Central memory CD4-positive, alpha-beta T cell (primary cell): ENCODE results near the gene COL28A1.
"Not testable (repeated sequence)": the region's sequence is repeated elsewhere in the genome, so short reads cannot be mapped to it uniquely, and the experiment has no call there.

Experiments used
- DNase-seq: peaks from one replicate; pipeline ENCODE4 v3.0.0; 2022

Gene COL28A1

DNA sequence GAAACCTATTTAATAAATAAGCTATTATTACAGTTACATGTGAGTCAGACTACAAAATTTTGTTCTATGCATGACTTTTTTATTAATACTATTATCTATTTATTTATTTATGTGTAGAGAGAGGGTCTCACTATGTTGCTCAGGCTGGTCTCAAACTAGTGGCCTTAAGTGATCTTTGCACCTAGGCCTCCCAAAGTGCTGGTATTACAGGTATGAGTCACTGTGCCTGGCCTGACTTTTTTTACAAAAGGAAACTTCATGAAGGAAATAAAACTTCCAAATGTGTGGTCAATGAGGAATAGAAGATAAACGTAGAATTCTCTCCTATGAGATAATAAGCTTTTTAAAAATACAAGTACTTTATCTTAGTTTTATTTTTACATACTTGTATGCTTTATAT, 19.0 kb downstream of the COL28A1 start:
- DNase-seq, result no peak

DNA sequence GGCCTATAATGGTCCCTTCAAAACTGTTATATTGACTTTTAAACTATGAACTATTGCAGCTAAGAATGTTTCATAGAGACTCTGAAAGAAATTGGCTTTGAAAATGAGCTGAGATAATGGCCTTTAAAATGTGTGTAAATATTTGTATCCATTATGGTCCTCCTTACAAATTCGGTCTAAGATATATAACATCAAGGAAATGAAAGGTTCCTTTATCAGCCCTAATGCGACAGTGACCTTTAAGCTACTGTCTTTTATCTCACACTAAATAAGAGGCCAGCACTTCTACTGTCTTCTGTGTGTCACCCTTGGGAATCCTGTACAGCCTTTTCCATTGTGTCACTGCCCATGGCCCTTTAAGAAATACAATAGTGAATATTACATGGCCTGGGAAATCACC, 19.5 kb downstream of the COL28A1 start:
- DNase-seq, result no peak

DNA sequence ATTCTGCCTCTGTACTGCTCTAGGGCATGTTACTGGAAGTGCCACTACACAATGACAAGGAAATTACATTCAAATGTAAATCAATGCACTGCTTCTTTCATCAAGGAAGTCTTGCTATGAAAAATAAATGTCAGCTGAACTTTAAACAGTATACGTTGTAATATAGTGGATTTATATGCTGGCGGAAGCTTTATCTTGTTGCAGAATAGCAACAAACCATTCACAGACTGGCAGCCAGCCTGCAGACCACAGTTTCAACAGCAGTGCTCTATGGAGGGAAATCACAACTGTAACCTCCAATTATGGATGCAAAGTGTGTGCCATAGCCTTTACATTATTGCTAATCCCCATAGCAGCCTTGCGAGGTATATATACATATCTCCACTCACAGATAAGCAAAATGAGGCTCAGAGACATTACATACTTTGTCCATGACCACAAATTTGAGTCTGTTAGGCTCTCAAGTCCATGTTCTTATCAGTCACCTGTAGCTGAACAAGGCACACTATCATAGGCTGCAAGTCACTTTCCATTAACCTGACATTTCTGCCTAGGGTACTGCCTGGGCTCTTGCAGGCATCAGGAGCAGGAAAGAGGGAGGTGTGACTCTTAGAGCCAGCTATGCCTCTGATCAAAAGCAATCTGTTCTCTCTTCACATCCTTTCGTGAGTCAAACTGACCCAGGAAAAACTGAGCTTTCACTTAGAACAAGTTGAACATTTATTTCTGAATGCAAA, 22.6 kb downstream of the COL28A1 start:
- DNase-seq, result no peak

DNA sequence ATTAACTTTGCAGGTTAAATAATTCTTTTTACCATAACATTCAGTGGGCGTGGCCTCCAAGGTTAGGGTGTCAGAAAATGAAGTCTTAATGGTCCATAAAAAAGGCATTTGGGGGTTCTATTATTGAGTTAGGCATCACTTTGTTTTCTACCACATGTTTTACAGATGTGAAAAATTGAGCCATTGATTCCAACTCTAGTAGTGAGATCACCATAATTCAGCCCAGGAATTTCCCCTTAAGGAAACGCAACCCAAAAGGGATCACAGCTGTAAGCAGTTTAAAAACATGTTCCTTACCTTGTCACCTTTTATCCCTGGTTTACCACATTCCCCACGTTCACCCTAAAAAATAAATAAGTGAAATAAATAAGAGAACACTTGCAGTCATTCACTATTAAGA, 24.9 kb downstream of the COL28A1 start:
- no peak for DNase-seq

DNA sequence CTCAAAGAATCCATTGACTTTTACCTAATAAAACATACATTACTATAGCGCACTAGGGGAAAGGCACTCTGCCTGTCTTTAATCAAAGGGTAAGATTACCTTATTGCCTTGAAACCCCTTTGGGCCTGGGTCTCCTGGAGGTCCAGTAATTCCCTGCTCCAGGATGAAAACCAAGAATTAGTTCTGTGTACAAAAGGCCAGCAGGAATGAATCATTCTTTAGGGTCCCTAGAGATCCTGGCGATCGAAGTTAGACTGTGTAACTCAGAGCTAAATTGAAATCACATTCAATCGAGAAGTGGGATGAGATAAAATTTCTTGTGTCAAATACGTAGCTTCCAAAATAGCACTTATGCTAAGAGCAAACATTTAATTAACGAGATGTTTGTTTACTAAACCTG, 29.8 kb downstream of the COL28A1 start:
- DNase-seq, result no peak

DNA sequence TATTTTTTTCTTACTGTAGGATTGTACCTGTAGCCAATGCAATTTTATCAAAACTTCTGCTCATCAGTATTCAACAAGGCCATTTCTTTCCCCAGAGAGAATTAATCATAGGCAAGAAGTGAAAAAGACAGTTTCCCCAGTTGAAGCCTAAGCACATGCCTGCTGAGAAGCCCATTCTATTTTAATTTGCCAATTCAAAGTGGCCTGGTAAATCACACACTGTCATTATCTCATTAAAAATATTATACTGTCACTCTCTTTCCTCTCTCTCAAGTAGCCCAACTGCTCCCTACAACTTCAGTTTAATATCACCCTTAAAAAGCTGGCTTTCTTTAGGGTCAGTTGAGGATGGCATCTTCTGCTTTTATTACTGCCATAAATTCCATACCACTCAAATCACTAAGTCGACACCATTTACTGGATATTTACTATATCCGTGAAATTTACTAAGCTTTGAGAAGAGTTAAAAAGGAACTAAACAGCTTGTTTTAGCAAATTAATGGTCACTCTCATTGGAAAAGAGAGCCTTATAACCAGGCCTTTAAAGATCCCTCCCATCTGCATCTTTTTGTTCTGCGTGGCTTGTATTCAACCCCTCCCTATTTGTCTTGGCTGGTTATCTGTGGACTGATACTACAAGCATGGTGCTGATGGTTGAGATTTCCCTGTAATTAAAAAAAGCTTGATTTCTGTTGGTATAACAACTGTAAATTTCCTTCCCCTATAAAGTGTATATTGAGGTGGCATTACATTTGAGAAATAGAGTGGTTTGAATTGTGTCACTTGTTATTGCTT, 30.6 kb downstream of the COL28A1 start:
- no peak for DNase-seq

DNA sequence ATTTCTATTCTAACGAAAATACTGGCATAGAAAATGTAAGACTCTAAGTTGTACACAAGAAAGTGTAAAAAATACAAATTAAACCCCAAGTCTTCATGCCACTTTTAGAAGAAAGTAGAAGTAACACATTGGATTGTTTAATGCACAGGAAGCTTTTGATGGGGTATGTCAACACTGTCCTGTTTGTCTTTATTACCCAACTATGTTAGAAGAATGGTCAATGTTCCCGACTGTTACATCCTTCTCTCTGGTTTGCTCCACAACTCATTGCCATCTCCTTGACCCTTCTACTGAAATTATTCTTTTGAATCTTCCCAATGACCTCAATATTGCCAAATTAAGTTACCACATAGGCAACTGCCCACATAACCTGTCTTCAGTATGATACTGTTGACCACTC, 35.8 kb downstream of the COL28A1 start:
- DNase-seq, result no peak

DNA sequence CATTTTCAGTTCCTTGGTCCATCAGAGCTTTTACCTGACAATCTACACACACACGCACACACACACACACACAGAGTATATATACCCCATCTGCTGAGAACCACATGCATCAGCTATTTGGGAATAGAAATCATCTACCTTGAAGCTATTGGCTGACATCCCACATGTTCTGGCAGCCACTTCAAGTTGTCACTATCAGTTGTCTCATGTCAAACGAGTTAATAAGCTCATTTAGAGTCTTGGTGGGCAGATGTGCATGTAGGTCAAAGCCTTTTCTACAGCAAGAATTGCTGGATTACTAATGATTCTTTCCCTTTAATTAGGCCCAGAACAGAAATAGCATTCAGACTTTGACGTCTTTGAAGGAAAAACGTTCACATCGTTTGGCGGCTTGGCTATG, 36.8 kb downstream of the COL28A1 start:
- DNase-seq, result no peak

DNA sequence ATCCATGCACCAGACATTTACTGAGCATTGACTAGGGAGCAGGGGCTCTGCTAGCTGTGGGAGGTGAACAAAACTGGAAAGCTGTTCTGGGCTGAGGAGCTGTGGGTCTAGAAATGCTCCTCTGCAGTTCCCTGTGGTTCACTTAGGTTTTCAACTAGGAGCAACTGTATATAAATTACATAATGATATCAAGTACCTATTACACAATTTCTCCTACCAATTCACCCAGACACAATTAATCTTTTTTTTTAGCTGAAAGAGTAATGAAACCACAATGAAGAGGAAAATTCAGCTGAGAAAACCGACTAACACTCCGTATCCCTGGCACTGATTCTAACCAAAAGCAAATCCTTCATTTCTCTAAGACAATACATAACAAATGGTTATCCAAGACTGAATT, 39.4 kb downstream of the COL28A1 start:
- no peak for DNase-seq

DNA sequence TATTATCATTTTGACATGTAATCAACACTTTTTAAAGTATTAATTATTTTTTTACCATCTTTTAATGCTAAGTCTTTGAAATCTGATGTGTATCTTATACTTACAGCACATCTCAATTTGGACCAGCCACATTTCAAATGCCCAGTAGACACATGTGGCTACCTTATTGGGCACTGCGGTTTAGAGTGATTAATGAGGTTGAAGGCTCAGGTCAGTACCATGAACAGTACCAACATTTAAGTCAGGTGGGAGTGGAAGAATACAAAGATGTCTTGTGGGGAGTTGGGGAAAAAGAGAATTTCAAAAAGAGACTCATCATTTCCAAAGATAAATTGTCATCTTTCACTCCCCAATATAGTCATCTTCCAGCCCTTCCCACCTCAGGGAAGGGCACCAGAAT, 40.5 kb downstream of the COL28A1 start:
- no peak for DNase-seq

DNA sequence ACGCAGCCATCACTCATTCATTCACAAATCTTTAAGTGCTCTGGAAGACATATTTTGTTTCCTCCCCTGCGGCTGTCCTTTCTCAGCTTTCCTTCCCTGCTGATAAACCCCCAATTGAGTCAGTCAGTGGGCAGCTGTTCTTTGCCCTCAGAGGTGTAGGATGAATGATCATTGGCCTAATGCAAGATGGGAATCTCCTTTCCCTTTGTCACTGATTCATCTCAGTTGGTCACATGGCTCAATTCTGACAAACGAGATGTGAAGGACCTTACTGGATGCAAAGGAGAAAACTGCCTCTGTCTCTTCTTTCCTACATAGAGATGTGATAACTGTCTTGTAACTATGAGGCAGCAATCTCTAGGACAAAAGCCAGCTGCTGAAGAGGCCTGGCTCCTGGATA, 44.6 kb downstream of the COL28A1 start:
- DNase-seq, result no peak

DNA sequence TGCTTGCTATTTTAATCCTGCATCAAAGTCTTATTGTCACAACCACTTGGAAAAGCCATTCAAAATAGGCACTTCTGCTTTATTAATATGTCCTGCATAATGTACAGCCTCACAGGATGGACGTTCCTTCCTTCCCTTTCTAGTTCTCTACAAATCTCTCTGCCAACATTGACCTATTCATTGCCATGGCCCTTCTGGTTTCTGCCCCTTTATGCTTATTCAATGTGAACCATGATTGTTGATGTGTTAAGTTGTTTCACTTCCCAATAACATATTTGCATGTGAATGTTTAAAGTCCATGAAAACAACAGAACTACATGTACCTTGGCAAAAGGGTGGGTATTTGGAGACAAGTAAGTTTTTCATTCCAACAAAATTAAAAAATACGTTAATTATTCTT, 45.7 kb downstream of the COL28A1 start:
- no peak for DNase-seq

DNA sequence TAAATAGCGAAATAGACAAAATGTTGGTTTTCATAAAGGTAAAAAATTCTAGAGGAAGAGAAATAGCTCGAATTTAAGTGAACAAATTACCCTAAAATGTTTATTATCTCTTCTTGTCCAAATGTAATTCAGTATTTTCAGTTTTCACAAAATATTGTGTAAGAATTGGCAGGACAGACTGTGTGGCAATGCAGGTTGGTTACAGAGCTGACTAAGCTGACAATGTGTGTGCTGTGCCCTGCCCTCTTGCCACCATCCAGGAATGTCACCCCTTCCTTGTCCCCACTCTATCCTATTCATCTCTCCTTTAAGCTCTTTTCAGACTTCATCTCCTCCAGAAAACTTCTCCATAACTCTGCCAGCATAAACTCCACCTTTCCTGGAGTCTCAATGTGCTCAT, 46.1 kb downstream of the COL28A1 start:
- no peak for DNase-seq

DNA sequence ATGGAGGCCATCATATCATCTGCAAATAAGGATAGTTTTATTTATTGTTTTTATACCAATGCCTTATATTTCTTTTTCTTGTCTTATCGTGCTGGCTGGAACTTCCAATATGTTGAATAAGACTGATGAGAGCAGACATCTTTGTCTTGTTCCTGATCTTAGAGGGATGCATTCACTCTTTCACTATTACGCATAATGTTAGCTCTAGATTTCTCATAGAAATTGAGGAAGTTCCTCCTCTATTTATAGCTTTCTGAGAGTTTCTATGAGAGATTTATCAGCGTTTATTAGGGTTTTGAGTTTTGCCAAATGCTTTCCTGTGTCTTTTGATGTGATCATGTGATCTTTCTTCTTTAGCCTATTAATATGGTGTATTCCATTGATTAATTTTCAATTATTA, 49.3 kb downstream of the COL28A1 start:
- no peak for DNase-seq

DNA sequence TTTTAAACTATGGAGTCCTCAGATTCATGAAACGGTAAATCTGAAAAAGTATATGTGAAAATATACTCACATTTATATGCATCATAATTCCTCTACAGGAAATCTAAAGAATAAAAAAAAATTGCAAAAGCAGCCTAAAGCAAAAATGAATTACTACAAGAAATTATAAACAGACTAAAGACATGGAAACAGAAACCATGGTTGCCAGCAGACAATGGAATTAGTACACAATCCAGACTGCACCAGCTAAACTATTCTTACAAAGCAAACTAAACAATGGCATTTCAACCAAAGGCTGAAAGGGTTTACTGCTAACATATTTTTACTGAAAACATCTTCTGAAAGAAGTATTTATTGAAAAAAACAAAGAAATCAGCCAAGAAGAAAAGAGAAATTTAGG, 51.6 kb downstream of the COL28A1 start:
- no peak for DNase-seq

DNA sequence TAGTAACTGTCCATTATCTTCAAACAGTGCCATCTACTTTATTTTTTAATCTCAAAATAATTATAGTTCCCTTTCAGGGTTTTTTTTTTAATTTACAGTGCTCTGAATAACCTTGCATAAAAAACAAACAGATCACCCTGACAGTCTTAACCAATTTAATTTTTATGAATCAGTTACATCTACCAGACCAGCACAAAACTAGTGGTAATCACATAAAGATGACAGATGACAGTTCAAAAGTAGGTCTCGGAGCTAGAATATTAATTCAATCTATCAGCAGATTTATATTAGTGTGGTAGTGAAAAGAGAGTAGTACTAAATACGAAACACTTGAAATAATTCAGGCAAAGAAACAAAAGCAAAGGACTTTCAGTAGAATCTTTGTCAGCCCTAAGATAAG, 53.9 kb downstream of the COL28A1 start:
- no peak for DNase-seq

DNA sequence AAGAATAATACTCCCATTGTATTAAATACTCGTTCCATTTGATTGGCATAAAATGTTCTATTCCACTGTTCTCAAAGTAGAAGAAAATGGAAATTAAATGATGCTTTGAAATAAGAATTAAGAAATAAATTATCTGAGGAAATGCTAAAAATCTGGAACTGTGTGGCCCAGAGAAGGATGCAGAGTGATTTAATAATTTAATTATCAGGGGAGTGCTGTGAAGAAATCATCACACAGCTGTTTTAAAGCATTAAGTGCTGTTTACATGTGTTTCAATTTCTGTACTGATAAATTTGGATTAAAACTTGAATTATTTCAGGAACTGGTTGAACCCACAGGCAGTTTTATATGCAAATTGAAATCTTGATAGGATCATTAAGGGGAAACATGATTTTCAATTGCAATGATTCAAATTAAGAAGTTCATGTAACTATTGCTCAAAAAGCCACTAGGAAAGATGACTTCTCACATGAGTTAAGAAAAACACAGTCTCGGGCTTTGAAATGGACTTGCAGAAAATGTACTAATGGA, 56.3 kb downstream of the COL28A1 start:
- no peak for DNase-seq

DNA sequence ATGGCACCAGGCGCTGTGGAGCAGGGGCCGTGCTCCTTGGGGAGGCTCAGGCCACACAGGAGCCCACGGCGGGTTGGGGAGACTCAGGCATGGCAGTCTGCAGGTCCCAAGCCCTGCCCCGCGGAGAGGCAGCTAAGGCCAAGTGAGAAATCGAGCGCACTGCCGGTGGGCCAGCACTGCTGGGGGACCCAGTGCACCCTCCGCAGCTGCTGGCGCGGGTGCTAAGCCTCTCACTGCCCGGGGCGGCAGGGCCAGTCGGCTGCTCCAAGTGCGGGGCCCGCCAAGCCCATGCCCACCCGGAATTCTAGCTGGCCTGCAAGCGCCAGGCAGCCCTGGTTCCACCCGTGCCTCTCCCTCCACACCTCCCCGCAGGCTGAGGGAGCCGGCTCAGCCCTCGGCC, 57.1 kb downstream of the COL28A1 start:
- DNase-seq, result no peak

DNA sequence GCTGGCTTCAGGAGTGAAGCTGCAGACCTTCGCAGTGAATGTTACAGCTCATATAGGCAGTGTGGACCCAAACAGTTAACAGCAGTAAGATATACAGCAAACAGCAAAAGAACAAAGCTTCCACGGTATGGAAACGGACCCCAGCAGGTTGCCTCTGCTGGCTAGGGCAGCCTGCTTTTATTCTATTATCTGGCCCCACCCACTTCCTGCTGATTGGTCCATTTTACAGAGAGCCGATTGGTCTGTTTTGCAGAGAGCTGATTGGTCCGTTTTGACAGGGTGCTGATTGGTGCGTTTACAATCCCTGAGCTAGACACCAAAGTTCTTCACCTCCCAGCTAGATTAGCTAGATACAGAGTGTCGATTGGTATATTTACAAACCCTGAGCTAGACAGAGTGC, 58.0 kb downstream of the COL28A1 start:
- DNase-seq, result not testable (repeated sequence)

DNA sequence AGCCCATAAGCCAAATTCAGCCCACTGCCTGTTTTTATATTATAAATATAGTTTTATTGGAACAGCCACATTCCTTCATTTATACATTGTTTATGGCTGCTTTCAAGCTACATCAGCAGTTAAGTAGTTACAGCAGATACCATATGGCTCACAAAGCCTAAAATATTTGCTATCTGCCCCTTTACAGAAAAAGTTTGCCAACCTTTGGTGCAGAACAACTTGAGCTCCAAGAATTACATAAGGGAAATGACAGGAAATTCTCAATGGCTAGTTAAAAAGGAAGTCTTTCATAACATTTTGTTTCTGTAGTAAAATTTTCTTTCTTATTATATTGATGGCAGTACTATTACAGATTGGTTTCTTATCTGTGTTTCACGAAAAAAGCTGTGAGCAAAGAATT, 59.3 kb downstream of the COL28A1 start:
- no peak for DNase-seq

DNA sequence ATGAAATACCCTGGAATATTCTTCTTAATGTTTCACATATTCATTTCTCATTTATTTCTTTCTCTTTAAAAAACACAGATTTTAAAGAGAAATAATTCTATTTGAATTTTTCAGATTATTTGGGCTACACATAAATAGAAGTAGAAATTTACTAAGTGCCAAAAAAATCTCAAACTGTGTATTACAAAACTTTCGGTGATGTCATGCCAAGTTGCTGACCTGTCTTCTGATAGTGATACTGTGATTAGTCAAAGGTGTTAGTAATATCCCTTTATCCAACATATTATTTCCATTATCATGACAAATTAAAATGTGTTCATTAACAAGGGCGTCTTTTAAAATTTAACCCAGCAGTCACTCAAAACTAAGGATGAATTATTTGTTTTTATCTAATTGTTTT, 60.1 kb downstream of the COL28A1 start:
- no peak for DNase-seq

DNA sequence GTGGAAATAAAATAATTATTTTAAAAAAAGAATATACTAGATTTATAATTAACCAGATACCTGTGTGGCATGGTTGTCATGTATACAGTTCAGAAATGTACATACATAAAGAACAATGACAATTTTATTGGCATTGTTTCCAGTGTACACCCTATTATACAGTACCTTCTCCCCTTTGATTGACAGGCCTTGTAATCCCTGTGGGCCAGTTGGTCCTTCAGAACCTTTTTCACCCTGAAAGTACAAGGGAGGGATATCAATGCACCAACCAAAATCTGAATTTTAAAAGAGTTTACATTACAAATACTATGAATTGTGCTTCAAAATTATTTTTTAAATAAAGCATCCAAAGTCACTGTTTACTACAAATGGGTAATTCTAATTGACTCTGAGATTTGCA, 61.2 kb downstream of the COL28A1 start:
- DNase-seq, result no peak

DNA sequence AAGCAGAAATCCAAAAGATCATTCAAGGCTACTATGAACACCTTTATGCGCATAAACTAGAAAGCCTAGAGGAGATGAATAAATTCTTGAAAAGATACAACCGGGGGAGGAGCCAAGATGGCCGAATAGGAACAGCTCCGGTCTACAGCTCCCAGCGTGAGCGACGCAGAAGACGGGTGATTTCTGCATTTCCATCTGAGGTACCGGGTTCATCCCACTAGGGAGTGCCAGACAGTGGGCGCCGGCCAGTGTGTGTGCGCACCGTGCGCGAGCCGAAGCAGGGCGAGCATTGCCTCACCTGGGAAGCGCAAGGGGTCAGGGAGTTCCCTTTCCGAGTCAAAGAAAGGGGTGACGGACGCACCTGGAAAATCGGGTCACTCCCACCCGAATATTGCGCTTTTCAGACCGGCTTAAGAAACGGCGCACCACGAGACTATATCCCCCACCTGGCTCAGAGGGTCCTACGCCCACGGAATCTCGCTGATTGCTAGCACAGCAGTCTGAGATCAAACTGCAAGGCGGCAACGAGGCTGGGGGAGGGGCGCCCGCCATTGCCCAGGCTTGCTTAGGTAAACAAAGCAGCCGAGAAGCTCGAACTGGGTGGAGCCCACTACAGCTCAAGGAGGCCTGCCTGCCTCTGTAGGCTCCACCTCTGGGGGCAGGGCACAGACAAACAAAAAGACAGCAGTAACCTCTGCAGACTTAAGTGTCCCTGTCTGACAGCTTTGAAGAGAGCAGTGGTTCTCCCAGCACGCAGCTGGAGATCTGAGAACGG, 70.5 kb downstream of the COL28A1 start:
- DNase-seq, result not testable (repeated sequence)

DNA sequence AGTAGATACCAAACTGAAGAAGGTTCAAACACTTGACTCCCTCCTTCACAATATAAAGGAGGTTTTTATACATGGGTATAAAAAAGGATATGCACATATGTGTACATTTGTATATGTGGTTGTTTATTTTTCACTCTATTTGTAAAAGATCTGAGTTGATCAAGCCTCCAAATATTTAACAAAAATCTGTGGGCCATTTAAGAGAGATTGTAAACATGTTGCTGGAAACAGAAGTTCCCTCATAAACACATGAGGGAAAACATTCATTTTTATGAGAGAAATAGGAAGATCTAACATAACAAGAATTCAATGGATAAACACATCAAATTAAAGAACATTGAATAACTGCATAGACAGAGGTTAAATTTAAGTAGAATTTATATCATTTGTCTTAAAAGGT, 81.7 kb downstream of the COL28A1 start:
- DNase-seq, result no peak
